ENCODE measurements around the gene TEX52. TPM values are rescaled to one million over a fixed set of nuclear protein-coding genes. Genes with fewer than 3 reads are reported as not detected.

TEX52 gene
- total RNA-seq, 1 donor from 2014 or later, result not detected

DNA sequence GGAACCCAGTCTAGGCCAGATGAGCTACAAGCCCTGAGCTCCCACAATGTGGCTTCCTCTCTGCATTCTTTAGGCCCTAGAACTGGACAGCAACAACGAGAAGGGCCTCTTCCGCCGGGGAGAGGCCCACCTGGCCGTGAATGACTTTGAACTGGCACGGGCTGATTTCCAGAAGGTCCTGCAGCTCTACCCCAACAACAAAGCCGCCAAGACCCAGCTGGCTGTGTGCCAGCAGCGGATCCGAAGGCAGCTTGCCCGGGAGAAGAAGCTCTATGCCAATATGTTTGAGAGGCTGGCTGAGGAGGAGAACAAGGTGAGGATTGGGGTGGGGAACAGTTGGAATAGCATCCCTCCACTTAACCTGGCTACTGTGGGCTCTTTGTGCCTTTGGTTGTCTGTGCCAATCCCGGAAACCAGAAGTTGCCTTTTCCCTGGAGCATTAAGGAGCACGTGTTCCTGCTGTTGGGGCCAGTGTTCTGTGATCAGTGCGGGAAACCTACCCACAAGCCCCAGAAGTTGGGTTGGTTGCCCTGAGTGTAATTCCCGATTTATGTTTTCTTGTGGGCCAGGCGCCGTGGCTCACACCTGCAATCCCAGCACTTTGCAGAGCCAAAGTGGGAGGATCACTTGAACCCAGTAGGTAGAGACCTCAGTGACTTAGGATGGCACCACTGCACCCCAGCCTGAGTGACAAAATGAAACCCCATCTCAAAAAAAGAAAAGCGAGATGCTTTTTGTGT lies 55.6 kb downstream of the TEX52 start:
- H3K9me3 Mint-ChIP-seq (ENCODE audit: low read depth), result no peaks in the 10 kb centered on the region
- TF ChIP-seq, protein P1, sequence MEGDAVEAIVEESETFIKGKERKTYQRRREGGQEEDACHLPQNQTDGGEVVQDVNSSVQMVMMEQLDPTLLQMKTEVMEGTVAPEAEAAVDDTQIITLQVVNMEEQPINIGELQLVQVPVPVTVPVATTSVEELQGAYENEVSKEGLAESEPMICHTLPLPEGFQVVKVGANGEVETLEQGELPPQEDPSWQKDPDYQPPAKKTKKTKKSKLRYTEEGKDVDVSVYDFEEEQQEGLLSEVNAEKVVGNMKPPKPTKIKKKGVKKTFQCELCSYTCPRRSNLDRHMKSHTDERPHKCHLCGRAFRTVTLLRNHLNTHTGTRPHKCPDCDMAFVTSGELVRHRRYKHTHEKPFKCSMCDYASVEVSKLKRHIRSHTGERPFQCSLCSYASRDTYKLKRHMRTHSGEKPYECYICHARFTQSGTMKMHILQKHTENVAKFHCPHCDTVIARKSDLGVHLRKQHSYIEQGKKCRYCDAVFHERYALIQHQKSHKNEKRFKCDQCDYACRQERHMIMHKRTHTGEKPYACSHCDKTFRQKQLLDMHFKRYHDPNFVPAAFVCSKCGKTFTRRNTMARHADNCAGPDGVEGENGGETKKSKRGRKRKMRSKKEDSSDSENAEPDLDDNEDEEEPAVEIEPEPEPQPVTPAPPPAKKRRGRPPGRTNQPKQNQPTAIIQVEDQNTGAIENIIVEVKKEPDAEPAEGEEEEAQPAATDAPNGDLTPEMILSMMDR (IDR thresholded peaks at IDR 0.05; ENCODE audit: unreplicated experiment), result no peak
- peaks cover 7% of the 10 kb centered on the region for H3K4me1 Mint-ChIP-seq (ENCODE audit: low read depth)
- H3K36me3 Mint-ChIP-seq (ENCODE audit: insufficient read depth), result peaks cover 56% of the 10 kb centered on the region
- H3K4me3 Mint-ChIP-seq (ENCODE audit: low read depth), result no peak overlapping the region
- no peak overlapping the region for H3K27ac Mint-ChIP-seq
- no peaks in the 10 kb centered on the region for H3K27me3 Mint-ChIP-seq
- no peak for DNase-seq (ENCODE audit: low spot score, unreplicated experiment)

DNA sequence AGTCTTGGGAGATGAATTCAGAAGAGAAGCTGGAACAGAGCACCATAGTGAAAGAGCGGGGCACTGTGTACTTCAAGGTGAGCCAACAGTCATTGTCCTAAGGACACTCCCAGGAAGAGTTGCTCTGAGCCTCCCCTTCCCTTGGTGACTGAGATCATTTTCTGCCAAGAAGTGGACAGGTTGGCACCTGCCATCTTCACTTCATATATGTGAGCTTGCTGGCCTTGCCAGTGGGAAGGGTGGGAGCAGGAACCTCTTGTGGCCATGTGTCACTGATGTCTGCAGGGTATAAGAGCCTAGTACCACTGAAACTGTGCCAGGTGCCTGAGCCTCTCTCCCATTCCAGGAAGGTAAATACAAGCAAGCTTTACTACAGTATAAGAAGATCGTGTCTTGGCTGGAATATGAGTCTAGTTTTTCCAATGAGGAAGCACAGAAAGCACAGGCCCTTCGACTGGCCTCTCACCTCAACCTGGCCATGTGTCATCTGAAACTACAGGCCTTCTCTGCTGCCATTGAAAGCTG lies 56.7 kb downstream of the TEX52 start:
- no peak overlapping the region for H3K27ac Mint-ChIP-seq
- DNase-seq (ENCODE audit: low spot score, unreplicated experiment), result no peak
- no peaks in the 10 kb centered on the region for H3K9me3 Mint-ChIP-seq (ENCODE audit: low read depth)
- peaks cover 10% of the 10 kb centered on the region for H3K4me1 Mint-ChIP-seq (ENCODE audit: low read depth)
- H3K36me3 Mint-ChIP-seq (ENCODE audit: insufficient read depth), result peaks cover 55% of the 10 kb centered on the region
- no peak overlapping the region for H3K4me3 Mint-ChIP-seq (ENCODE audit: low read depth)
- TF ChIP-seq, protein P1 (IDR thresholded peaks at IDR 0.05; ENCODE audit: unreplicated experiment), result no peak
- H3K27me3 Mint-ChIP-seq, result no peaks in the 10 kb centered on the region

Other genes with a start within 250 kb of the TEX52 start
- 132 and 149 TPM in 2 replicates for gene FKBP4, start 62.1 kb downstream of the TEX52 start, total RNA-seq
- gene ITFG2, start 44.4 kb downstream of the TEX52 start, total RNA-seq, result 85.3 and 89.3 TPM in 2 replicates
- gene NRIP2, start 22.0 kb downstream of the TEX52 start, total RNA-seq, result not detected in 2 replicates
- gene FOXM1, start 20.1 kb upstream of the TEX52 start, total RNA-seq, result 80.8 and 92.2 TPM in 2 replicates
- gene RHNO1, start 20.2 kb upstream of the TEX52 start, total RNA-seq, result 54.3 and 57.7 TPM in 2 replicates
- gene TULP3, start 33.9 kb upstream of the TEX52 start, total RNA-seq, result 31.3 and 35.1 TPM in 2 replicates
- gene TEAD4, start 102.4 kb upstream of the TEX52 start, total RNA-seq, result 19.7 and 24.5 TPM in 2 replicates
- gene TSPAN9, start 220.3 kb upstream of the TEX52 start, total RNA-seq, result 30.4 and 30.9 TPM in 2 replicates

Data from progenitor cell of endocrine pancreas (in vitro differentiated cells).